KOPT-K1 (cell line): ENCODE results near the gene FAT2.

Source experiments
- H3K27ac ChIP-seq: fragments of 200-600 bp; sonication (generic); 2 replicates; pipeline ENCODE4 v1.5.1; 2016; ENCODE audit warnings: antibody characterized with exemption, mild to moderate bottlenecking, low read depth, low read length; ENCODE audit not compliant: poor library complexity, severe bottlenecking
- H3K36me3 ChIP-seq: fragments of 200-600 bp; sonication (generic); 2 replicates; pipeline ENCODE4 v1.5.1; 2017; ENCODE audit warnings: antibody characterized with exemption, mild to moderate bottlenecking, low read length, moderate library complexity; ENCODE audit not compliant: insufficient read depth
- H3K9me3 ChIP-seq: fragments of 200-600 bp; sonication (generic); 2 replicates; pipeline ENCODE4 v1.5.1; 2017; ENCODE audit warnings: antibody characterized with exemption, low read length, mild to moderate bottlenecking; ENCODE audit not compliant: insufficient read depth, poor library complexity, severe bottlenecking

FAT2 gene

DNA sequence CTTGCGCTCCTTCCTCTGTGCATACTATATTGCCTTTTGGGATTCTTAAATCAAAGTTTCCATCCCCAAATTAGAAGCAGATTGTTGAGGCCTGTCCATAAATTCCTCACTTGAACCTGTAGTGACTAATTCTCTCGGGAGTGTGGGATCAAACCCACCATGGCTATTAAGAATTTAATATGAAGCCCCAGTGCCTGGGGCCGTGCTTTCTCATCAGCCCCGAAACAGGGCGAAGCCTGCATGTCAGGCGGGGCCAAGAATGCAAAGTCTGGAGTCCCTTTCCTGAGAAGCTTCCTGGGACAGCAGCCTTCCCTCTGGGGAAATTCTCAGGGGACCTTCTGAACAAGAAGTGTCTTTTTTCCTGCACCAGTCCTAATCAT, 29.3 kb upstream of the FAT2 start:
- H3K27ac ChIP-seq, result no peak overlapping the region
- H3K36me3 ChIP-seq, result no peaks in the 10 kb centered on the region
- H3K9me3 ChIP-seq, result no peaks in the 10 kb centered on the region

- Histone ChIP-seq H3K36me3 (no peaks in the 10 kb centered on the region), H3K9me3 (no peaks in the 10 kb centered on the region), H3K27ac (no peak overlapping the region)
Observed at GRCh38 chr5:151619812-151620460, 28.8 kb upstream of the FAT2 start.

DNA sequence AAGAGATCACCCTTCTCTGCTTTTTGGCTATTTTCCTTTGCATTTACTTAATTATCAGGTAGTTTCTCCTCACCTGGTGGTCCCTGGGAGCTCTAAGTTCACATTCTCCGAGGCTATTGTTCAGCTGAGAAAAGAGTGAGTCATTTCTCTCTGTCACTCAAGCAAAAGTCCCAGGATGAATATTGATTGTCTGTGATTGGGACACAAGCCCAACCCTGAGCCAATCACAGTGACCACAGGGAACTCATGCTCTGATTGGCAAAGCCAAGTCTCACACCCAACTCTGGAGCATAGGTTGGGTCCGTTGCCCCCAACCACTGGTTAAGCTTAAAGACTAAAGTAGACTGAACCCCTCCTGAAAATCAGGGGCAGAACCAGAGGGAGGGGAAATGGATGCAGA, 27.8 kb upstream of the FAT2 start:
- Histone ChIP-seq H3K27ac (no peak overlapping the region), H3K36me3 (no peaks in the 10 kb centered on the region), H3K9me3 (no peaks in the 10 kb centered on the region)

DNA sequence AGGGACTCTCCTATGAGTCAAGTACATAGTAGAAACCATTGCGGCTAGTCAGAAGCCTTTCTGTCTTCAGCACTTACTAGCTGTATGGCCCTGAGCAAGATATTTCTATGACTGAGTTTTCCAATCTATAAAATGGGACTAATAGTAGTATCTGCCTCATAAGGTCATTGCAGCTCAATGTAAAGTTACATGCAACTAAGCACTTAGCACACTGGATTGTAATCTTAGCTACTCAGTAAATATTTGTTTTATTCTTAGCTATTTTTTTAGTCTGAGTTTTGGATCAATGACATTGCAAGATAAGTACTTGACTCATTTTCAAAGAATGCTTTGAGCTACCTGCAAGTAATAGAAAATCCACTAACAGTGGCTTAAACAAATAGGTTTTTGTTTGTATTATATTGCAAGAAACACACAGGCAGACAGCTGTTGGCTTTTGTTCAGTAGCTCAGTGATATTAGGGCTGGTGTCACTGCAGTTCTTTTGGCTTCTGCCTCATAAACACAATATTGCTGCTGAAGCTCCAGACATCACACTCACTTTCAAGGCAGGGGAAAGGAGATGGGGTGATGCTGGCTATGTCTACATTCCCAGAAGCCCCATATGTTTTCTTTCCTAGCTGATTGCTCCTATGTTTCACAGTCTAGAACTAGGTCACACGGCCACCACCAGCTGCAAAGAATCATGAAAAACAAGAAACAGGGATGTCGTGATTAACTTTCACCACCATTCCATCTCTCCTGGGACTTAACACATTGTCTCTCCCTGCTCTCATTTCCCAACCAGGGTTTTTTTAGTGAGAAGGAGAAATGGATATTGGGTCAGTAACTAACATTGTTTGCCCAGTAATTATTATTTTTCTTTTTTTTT, 26.9 kb upstream of the FAT2 start:
- no peaks in the 10 kb centered on the region for H3K9me3 ChIP-seq
- H3K27ac ChIP-seq, result no peak overlapping the region
- no peaks in the 10 kb centered on the region for H3K36me3 ChIP-seq

GRCh38 chr5:151617383-151617840, 26.3 kb upstream of the FAT2 start:
- no peaks in the 10 kb centered on the region for H3K9me3 ChIP-seq
- no peak overlapping the region for H3K27ac ChIP-seq
- no peaks in the 10 kb centered on the region for H3K36me3 ChIP-seq

GRCh38 chr5:151615431-151615830, 24.3 kb upstream of the FAT2 start:
- no peak overlapping the region for H3K27ac ChIP-seq
- H3K9me3 ChIP-seq, result no peaks in the 10 kb centered on the region
- no peaks in the 10 kb centered on the region for H3K36me3 ChIP-seq

- Histone ChIP-seq H3K36me3 (no peaks in the 10 kb centered on the region), H3K27ac (no peak overlapping the region), H3K9me3 (no peaks in the 10 kb centered on the region)
Observed at GRCh38 chr5:151614565-151614964, 23.4 kb upstream of the FAT2 start.

DNA sequence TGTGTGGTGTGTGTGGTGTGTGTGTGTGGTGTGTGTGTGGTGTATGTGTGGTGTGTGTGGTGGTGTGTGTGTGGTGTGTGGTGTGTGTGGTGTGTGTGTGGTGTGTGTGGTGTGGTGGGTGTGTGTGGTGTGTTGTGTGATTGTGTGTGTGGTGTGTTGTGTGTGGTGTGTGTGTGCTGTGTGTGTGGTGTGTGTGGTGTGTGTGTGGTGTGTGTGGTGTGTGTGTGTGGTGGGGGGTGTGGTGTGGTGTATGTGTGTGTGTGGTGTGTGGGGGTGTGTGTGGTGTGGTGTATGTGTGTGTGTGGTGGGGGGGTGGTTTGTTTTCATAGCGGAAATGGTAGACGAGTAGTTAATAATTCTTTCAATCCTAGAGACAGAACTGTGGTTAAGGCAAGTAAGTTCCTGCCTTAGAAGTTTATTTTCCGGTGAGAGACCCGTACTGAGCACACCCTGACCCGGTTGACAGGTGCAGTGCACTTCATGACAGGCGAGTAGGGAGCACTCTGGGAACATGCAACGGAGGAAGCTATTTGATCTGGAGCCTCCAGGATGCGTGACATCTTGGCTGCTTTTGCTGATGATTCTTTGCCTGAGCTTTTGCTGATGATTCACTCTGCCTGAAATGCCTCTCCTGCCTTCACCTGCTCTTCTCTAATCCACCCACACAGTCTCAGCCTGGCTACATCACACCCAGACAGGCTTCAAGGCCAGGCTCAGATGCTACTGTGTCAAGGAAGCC, 21.7 kb upstream of the FAT2 start:
- no peaks in the 10 kb centered on the region for H3K36me3 ChIP-seq
- H3K9me3 ChIP-seq, result no peaks in the 10 kb centered on the region
- H3K27ac ChIP-seq, result no peak overlapping the region

GRCh38 chr5:151611127-151611775, 20.1 kb upstream of the FAT2 start:
- no peaks in the 10 kb centered on the region for H3K9me3 ChIP-seq
- no peak overlapping the region for H3K27ac ChIP-seq
- no peaks in the 10 kb centered on the region for H3K36me3 ChIP-seq

GRCh38 chr5:151608522-151608921, 17.4 kb upstream of the FAT2 start:
- no peak overlapping the region for H3K27ac ChIP-seq
- no peaks in the 10 kb centered on the region for H3K36me3 ChIP-seq
- no peaks in the 10 kb centered on the region for H3K9me3 ChIP-seq

GRCh38 chr5:151607304-151607703, 16.2 kb upstream of the FAT2 start:
- Histone ChIP-seq H3K27ac (no peak overlapping the region), H3K36me3 (no peaks in the 10 kb centered on the region)

DNA sequence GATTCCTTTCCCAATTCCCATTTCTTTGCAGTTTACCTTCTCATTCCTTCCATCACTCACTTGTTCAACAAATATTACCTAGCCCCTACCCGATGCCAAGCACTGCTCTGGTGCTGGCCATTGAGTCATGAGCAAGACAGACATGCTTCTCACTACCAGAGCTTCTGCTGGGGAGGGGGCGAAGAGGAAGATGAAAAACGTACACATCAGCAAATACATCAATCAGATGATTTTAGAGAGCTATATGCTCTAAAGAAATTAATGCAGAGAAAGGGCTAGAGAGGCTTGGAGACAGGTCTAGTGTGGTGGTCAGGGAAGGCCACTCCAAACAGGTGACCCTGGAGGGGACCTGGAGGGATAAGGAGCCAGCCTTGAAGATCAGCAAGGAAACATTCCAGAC, 14.4 kb upstream of the FAT2 start:
- H3K27ac ChIP-seq, result no peak overlapping the region
- no peaks in the 10 kb centered on the region for H3K36me3 ChIP-seq
- no peaks in the 10 kb centered on the region for H3K9me3 ChIP-seq

More at GRCh38 chr5:151607304-151607703, 16.2 kb upstream of the FAT2 start:
- no peaks in the 10 kb centered on the region for H3K9me3 ChIP-seq

- Histone ChIP-seq H3K36me3 (no peaks in the 10 kb centered on the region), H3K9me3 (no peaks in the 10 kb centered on the region), H3K27ac (no peak overlapping the region)
Observed at GRCh38 chr5:151602806-151603205, 11.7 kb upstream of the FAT2 start.

DNA sequence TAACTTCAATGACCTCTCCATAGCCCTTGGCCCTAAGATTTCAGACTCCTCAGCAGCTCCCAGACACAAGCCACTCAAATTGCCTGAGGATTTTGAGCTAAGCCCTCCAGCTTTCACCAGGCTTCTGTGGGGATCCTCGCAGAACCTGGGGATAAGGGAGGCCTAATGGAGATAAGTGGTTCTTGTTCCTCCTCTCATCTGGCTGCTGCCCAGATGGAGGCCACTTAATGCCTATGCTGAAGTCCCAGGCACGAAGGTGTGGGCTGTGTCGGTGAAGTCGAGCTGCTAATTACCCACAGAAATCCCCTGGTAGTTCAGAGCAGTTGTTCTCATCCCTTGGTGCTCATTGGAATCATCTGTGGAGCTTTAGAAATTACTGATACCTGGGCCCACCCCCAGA, 10.3 kb upstream of the FAT2 start:
- Histone ChIP-seq H3K27ac (no peak overlapping the region), H3K9me3 (no peaks in the 10 kb centered on the region)

More for the DNA sequence above, 10.3 kb upstream of the FAT2 start:
- no peaks in the 10 kb centered on the region for H3K36me3 ChIP-seq
